ENCODE measurements around the gene ORM1. TPM values are rescaled to one million over a fixed set of nuclear protein-coding genes. Genes with fewer than 3 reads are reported as not detected.
"Not testable (repeated sequence)": the region's sequence is repeated elsewhere in the genome, so short reads cannot be mapped to it uniquely, and the experiment has no call there.

The ORM1 gene
- total RNA-seq, 6 experiments from 2014 or later = 11,577 to 28,471 (median 22,756) TPM

- H3K9me3 ChIP-seq = no peaks in the 10 kb centered on the region
- 58% methylated on average over 8 of the region's 8 CpGs for WGBS (ENCODE audit: insufficient coverage, low coverage, low lambda C conversion rate, missing lambda C conversion rate)
- intact Hi-C loops (cut with DNase I) = no loop called here
- H3K27ac ChIP-seq = peak overlapping the region; percentile 65 to 85 (median 81)
- TF ChIP-seq POLR2A (IDR thresholded peaks at IDR 0.05) = no peak
- TF ChIP-seq CTCF (IDR thresholded peaks at IDR 0.05) = no peak
- peaks cover 0 to 81% (median 29%) of the 10 kb centered on the region in 4 donors for H3K4me1 ChIP-seq
- ATAC-seq (no peak), DNase-seq (peak in 1 of 3 donors; percentile 37)
- H3K27me3 ChIP-seq = no peaks in the 10 kb centered on the region
- no peak overlapping the region for H3K4me3 ChIP-seq
- no peaks in the 10 kb centered on the region for H3K36me3 ChIP-seq
These were observed 4.5 kb upstream of the ORM1 start for GRCh38 chr9:114318416-114318815.

DNA sequence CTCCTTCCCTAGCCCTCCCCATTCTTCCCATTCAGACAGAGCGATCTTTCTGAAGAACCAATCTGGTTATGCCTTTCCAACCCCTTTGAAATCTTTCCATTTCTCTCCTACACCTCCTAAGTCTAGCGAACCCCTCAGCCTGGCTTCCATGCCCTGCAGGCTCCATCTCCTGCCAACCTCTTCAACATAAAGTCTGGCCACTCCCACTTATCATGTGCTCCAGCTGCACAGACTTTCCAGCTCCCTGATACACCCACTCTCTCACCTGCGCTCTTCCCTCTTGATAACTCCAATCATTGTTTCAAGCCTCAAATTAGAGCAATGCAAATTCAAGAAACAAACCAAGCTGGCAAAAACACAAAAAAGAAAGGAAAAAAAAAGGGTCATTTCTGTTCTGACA lies 3.8 kb upstream of the ORM1 start:
- peak in 1 of 3 donors; percentile 49 for DNase-seq
- intact Hi-C loops (cut with DNase I) = no loop called here
- no peak overlapping the region for H3K27ac ChIP-seq
- H3K9me3 ChIP-seq = no peaks in the 10 kb centered on the region
- 90% methylated on average over 3 of the region's 3 CpGs for WGBS (ENCODE audit: insufficient coverage, low coverage, low lambda C conversion rate, missing lambda C conversion rate)
- no peaks in the 10 kb centered on the region for H3K27me3 ChIP-seq
- no peak overlapping the region for H3K4me3 ChIP-seq
- peaks cover 0 to 4% (median 2%) of the 10 kb centered on the region in 4 donors for H3K36me3 ChIP-seq
- no peak for ATAC-seq
- TF ChIP-seq CTCF (IDR thresholded peaks at IDR 0.05) (no peak), POLR2A (IDR thresholded peaks at IDR 0.05) (no peak)
- H3K4me1 ChIP-seq = peaks cover 0 to 73% (median 26%) of the 10 kb centered on the region in 4 donors

DNA sequence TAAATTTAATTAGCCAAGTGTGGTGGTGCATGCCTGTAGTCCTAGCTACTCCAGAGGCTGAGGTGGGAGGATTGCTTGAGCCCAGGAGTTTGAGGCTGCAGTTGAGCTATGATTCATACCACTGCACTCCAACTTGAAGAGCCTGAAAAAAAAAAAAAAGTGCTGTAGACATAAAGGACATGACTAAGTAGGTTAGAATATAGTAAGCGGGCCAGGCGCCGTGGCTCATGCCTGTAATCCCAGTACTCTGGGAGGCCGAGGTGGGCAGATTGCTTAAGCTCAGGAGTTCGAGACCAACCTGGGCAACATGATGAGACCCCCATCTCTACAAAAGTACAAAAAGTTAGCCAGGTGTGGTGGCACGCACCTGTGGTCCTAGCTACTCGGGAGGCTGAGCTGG lies 2.2 kb upstream of the ORM1 start:
- DNase-seq = peak in 1 of 3 donors; percentile 4
- H3K27ac ChIP-seq = peak overlapping the region in 1 of 3 donors; percentile 9
- WGBS (ENCODE audit: insufficient coverage, low coverage, low lambda C conversion rate, missing lambda C conversion rate) = 89% methylated on average over 5 of the region's 7 CpGs
- H3K27me3 ChIP-seq; ATAC-seq; H3K9me3 ChIP-seq; intact Hi-C loops (cut with DNase I); H3K4me3 ChIP-seq: not testable (repeated sequence)
- H3K4me1 ChIP-seq = peaks cover 0 to 59% (median 20%) of the 10 kb centered on the region in 4 donors
- peaks cover 0 to 10% (median 6%) of the 10 kb centered on the region in 4 donors for H3K36me3 ChIP-seq

- ATAC-seq = no peak
- peaks cover 0 to 49% (median 16%) of the 10 kb centered on the region in 4 donors for H3K4me1 ChIP-seq
- TF ChIP-seq CTCF (IDR thresholded peaks at IDR 0.05) = no peak
- no peak for TF ChIP-seq POLR2A (IDR thresholded peaks at IDR 0.05)
- no peak for DNase-seq
- H3K9me3 ChIP-seq = no peaks in the 10 kb centered on the region
- H3K36me3 ChIP-seq = peaks cover 0 to 10% (median 6%) of the 10 kb centered on the region in 4 donors
- H3K27me3 ChIP-seq = no peaks in the 10 kb centered on the region
- peak overlapping the region in 1 of 3 donors; percentile 34 for H3K4me3 ChIP-seq
- intact Hi-C loops (cut with DNase I) = no loop called here
- peak overlapping the region in 2 of 3 donors; percentile 56 to 75 for H3K27ac ChIP-seq
- 53% methylated on average over 8 of the region's 8 CpGs for WGBS (ENCODE audit: insufficient coverage, low coverage, low lambda C conversion rate, missing lambda C conversion rate)
These were observed 1.1 kb upstream of the ORM1 start for GRCh38 chr9:114321759-114322158.

- H3K36me3 ChIP-seq = peaks cover 0 to 10% (median 6%) of the 10 kb centered on the region in 4 donors
- DNase-seq (peak; percentile 74 to 89 (median 80)), ATAC-seq (peak; percentile 23 to 49 (median 44))
- H3K27ac ChIP-seq = peak overlapping the region in 2 of 3 donors; percentile 56 to 75
- H3K9me3 ChIP-seq; intact Hi-C loops (cut with DNase I); H3K27me3 ChIP-seq: not testable (repeated sequence)
- peaks cover 0 to 43% (median 13%) of the 10 kb centered on the region in 4 donors for H3K4me1 ChIP-seq
- peak overlapping the region in 1 of 3 donors; percentile 34 for H3K4me3 ChIP-seq
- WGBS (ENCODE audit: insufficient coverage, low coverage, low lambda C conversion rate, missing lambda C conversion rate) = 28% methylated on average over 9 of the region's 12 CpGs
These were observed 609 bp upstream of the ORM1 start for GRCh38 chr9:114322160-114322818.

DNA sequence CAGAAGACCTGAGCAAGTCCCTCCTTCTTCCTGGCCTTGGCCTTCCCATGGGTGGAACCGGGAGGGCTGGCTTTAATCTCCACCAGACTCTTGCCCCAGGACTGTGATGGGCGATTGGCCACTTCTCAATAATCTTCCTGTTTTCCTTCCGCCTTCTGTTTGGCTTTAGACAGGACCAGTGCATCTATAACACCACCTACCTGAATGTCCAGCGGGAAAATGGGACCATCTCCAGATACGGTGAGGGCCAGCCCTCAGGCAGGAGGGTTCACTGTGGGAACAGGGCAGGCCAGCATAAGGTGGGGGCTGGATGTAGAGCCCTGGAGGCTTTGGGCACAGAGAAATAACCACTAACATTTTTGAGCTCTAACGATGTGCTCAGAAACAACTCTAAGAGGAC lies 951 bp downstream of the ORM1 start:
- WGBS (ENCODE audit: insufficient coverage, low coverage, low lambda C conversion rate, missing lambda C conversion rate) = 35% methylated on average over 6 of the region's 6 CpGs
- H3K9me3 ChIP-seq; intact Hi-C loops (cut with DNase I); H3K27me3 ChIP-seq; ATAC-seq; DNase-seq: not testable (repeated sequence)
- H3K4me1 ChIP-seq = peaks cover 0 to 41% (median 6%) of the 10 kb centered on the region in 4 donors
- peak overlapping the region; percentile 48 to 72 (median 69) for H3K4me3 ChIP-seq
- peak overlapping the region; percentile 69 to 73 (median 70) for H3K27ac ChIP-seq
- peaks cover 0 to 10% (median 6%) of the 10 kb centered on the region in 4 donors for H3K36me3 ChIP-seq

Measured in right lobe of liver (tissue), 6 donors.